Measurements from ENCODE around the gene WIPI1.
"Not testable (repeated sequence)": the region's sequence is repeated elsewhere in the genome, so short reads cannot be mapped to it uniquely, and the experiment has no call there.

Gene WIPI1

GRCh38 chr17:68457168-68457538, at the start of gene WIPI1:
WIPI1 (minus strand) TSS chr17:68457496; CDS start chr17:68457421, 75 bp downstream.
- no peak for DNase-seq

DNA sequence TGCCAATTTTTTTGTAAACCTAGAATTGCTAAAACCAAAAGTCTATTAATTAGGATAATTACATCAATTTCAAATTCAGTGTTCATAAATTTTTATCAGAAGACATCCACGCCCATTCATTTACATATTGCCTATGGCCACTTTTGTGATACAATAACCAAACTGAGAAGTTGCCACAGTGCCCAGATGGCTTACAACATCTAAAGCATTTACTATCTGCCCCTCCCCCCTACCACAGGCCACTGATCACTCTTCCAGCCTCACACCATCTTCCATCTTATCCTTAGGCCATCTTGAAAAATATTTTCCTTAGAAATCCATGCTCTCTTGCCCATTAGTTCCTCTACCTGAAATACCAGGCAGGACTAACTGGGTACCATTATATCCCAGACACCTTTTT, 48.7 kb upstream of the WIPI1 start:
- no peak for DNase-seq

- DNase-seq, result no peak
These were observed 43.8 kb upstream of the WIPI1 start for GRCh38 chr17:68501074-68501473.

DNA sequence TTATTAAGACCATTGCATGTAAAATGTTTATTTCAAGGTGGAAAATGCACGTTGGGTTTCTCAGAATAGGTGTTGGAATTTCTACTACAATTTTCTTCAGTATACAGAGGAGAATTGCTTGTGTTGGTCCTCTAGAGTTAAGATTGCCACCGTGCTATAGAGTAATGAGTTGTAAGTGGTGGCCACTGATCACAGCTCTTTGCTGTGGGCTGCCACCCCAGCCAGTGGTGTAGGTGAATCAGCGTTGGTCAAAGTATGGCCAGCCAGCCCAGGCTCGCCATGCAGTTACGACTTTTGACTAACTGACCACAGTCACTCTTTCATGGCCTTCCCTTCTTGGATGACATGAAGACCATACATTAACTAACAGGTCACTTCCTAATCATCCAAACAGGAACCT, 42.3 kb upstream of the WIPI1 start:
- DNase-seq, result no peak

- no peak for DNase-seq
These were observed 41.4 kb upstream of the WIPI1 start for GRCh38 chr17:68498479-68499326.

- no peak for DNase-seq
These were observed 40.6 kb upstream of the WIPI1 start for GRCh38 chr17:68497885-68498319.

DNA sequence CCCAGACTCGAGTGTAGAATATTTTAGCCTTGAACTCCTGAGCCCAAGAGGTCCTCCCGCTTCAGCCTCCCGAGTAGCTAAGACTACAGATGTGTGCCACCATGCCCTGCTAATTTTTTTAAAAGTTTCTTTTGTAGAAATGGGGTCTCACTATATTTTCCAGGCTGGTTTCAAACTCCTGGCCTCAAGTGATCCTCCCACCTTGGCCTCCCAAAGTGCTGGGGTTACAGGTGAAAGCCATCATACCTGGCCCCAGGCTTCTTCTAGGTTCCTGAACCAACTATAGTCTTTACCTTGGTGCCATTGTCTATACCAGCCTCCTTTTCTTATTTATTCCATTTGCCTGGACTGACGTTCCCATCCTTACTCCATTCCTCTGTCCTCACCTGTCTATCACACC, 37.8 kb upstream of the WIPI1 start:
- DNase-seq, result no peak

GRCh38 chr17:68492394-68493054, 35.2 kb upstream of the WIPI1 start:
- not testable (repeated sequence) for DNase-seq

GRCh38 chr17:68491381-68492231, 34.3 kb upstream of the WIPI1 start:
- no peak for DNase-seq

DNA sequence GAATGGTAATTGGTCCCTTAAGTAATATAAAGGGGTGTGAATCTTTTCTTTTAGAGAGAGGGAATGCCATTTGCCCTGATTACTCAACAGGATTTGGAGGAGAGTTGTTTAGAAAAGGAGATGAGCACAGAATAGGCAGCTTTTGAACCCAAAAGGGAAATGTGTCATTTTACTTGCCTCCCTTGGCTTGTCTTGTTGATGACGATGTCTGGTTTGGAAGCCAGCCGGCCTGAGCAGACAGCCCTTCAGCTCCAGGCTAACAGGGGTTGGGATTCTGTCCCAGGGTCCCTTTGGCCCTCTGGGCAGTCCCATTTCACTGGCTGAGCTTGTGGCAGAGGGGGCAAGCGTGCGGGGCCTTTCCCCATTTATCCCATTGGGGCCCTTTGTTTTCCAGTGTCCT, 32.6 kb upstream of the WIPI1 start:
- DNase-seq, result no peak

DNA sequence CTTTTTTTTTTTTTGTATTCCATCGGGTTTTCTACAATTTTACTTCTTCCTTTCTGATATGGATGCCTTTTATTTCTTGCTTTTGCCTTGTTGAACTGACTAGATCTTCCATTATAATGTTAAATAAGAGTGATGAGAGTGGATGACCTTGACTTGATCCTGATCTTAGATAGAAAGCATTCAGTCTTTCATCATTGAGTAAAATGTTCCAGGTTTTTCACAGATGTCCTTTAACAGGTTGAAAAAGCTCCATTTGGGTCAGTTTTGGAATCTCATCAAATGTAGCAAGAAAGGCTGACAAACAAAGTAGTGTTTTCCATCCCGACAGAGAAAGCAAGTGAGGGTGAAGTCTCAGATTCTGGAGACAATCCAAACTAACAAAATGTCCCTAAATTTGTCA, 27.2 kb upstream of the WIPI1 start:
- DNase-seq, result no peak

DNA sequence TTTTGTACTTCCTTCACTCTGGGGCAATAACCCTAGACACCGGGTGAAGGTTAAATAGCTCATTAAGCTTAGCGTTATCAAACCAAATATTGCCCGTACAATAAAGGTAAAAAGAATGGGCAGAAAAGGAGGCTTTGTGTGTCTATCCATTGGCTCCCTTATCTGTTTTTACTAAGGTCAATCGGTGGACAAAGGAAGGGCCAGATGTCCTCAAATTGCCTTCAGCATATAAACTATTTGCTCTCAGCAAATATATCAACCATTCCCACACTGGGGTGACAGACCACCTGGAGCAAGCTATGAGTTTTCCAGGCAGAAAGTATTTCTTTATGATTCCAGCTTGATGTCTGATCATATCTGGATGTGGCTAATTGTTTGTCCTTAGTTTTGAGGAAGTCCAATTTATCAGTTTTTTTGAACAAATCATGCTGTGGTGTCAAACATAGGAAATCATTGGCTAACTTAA, 25.3 kb upstream of the WIPI1 start:
- DNase-seq, result no peak

- no peak for DNase-seq
These were observed 23.6 kb upstream of the WIPI1 start for GRCh38 chr17:68480885-68481284.

- no peak for DNase-seq
These were observed 13.7 kb upstream of the WIPI1 start for GRCh38 chr17:68470961-68471360.

- no peak for DNase-seq
These were observed 11.5 kb upstream of the WIPI1 start for GRCh38 chr17:68468788-68469187.

- no peak for DNase-seq
These were observed 11.0 kb upstream of the WIPI1 start for GRCh38 chr17:68468334-68468733.

GRCh38 chr17:68463211-68464019, 6.1 kb upstream of the WIPI1 start:
- DNase-seq, result no peak

DNA sequence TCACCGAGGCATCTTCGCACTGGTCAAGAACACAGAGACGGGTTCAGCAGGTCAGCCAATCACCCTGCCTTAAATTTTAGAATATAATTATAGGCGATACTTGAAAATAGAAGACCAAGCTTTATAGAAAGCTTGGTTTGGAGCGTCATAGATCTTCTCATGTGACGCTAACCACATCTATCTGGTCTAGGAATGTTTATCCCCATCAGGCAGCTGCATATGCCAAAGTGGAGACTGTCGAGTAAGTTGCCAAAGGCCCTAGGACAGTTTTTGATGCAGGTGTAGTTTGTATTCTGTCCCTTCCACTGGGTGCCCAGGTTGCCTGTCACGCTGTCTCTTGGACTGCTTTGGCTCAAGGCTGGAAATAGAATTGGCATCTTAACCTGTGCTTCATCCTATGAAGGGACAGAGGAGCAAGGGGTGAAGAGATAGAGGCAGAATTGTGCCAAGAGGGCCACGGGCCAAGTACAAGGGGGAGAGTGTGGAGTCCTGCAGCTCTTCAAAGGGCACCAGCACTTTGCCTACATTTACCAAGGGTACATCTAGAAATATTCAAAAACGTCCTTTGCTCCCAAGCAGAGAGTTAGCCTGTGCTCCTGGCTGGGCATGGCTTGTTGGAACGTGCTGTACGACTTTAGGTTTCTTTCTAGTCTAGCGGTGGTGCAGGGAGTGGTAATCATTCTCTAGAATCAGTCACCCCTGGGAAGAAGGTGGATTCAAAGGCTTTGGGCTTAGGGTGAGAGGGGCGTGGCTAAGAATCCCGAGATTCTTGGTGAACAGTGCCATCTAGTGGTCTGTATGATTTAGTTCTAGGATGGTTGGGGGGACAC, 5.3 kb upstream of the WIPI1 start:
- peak; percentile 61 for DNase-seq

GRCh38 chr17:68461589-68461988, 4.3 kb upstream of the WIPI1 start:
- peak; percentile 47 for DNase-seq

- no peak for DNase-seq
These were observed 3.8 kb upstream of the WIPI1 start for GRCh38 chr17:68461122-68461539.

GRCh38 chr17:68460715-68461114, 3.4 kb upstream of the WIPI1 start:
- no peak for DNase-seq

GRCh38 chr17:68460146-68460545, 2.9 kb upstream of the WIPI1 start:
- DNase-seq, result no peak
